PFSK-1 (cell line): ENCODE results near the gene CES3.

Experiments
- FOXP2 ChIP-seq: optimal IDR thresholded peaks from 2 replicates; pipeline ENCODE3; 2011; ENCODE audit warnings: borderline replicate concordance, control low read depth, inconsistent platforms; ENCODE audit not compliant: insufficient read depth; ENCODE audit errors: extremely low read length, extremely low read depth
- POLR2AphosphoS5 ChIP-seq: IDR thresholded peaks from 2 replicates; pipeline ENCODE4 v1.6.1; 2012; ENCODE audit warnings: low read depth, mild to moderate bottlenecking, control low read depth, low read length, moderate library complexity
- REST ChIP-seq, 2 experiments: IDR thresholded peaks; 2 replicates each; pipeline versions ENCODE4 v1.6.1 to v1.8.0; 2011 to 2012; ENCODE audit warnings: low read depth in 2 of 2, low read length in 2 of 2, control low read depth in 1 of 2, inconsistent platforms in 1 of 2, mild to moderate bottlenecking in 1 of 2, moderate library complexity in 1 of 2; ENCODE audit not compliant: insufficient read depth in 1 of 2
- SIN3A ChIP-seq: IDR thresholded peaks from 2 replicates; pipeline ENCODE4 v1.6.1; 2012; ENCODE audit warnings: mild to moderate bottlenecking, low read length, moderate library complexity, borderline replicate concordance; ENCODE audit not compliant: insufficient read depth
- TAF1 ChIP-seq: IDR thresholded peaks from 2 replicates; pipeline ENCODE4 v1.6.1; 2012; ENCODE audit warnings: low read length, control low read depth, borderline replicate concordance; ENCODE audit not compliant: insufficient read depth

CES3 gene

GRCh38 chr16:66959704-66960161 lies 1.3 kb upstream of the CES3 start:
- no peak for TF ChIP-seq TAF1
- no peak for TF ChIP-seq REST (IDR thresholded peaks at IDR 0.05; ENCODE audit: insufficient read depth in 1 of 2, low read depth in 2 of 2, low read length in 2 of 2)
- no peak for TF ChIP-seq POLR2AphosphoS5
- no peak for TF ChIP-seq SIN3A
- TF ChIP-seq FOXP2, result no peak

GRCh38 chr16:66960270-66960669 lies 796 bp upstream of the CES3 start:
- TF ChIP-seq REST (IDR thresholded peaks at IDR 0.05; ENCODE audit: insufficient read depth in 1 of 2, low read depth in 2 of 2, low read length in 2 of 2) (no peak), POLR2AphosphoS5 (no peak), SIN3A (no peak), TAF1 (no peak), FOXP2 (no peak)

- TF ChIP-seq SIN3A, result no peak
- TF ChIP-seq TAF1, result no peak
- no peak for TF ChIP-seq FOXP2
- TF ChIP-seq REST (IDR thresholded peaks at IDR 0.05; ENCODE audit: insufficient read depth in 1 of 2, low read depth in 2 of 2, low read length in 2 of 2), result no peak
- TF ChIP-seq POLR2AphosphoS5, result no peak
These were observed 848 bp downstream of the CES3 start for GRCh38 chr16:66961914-66962313.

GRCh38 chr16:66964049-66964448 lies 3.0 kb downstream of the CES3 start:
- TF ChIP-seq POLR2AphosphoS5 (no peak), REST (IDR thresholded peaks at IDR 0.05; ENCODE audit: insufficient read depth in 1 of 2, low read depth in 2 of 2, low read length in 2 of 2) (no peak), TAF1 (no peak)

GRCh38 chr16:66968847-66969246 lies 7.8 kb downstream of the CES3 start:
- TF ChIP-seq FOXP2 (no peak), POLR2AphosphoS5 (no peak), TAF1 (no peak), SIN3A (no peak), REST (IDR thresholded peaks at IDR 0.05; ENCODE audit: insufficient read depth in 1 of 2, low read depth in 2 of 2, low read length in 2 of 2) (no peak)
